Tibial nerve (tissue), 4 donors: ENCODE results near the gene LDB3.

Experiments
- CTCF ChIP-seq, 5 experiments: fragments of 200-600 bp in 3 of 5; fragments of 450-650 bp in 2 of 5; sonication (generic) in 3 of 5; IDR thresholded peaks; one replicate each; pipeline ENCODE4 v1.5.1; 2016 to 2019; ENCODE audit warnings: antibody characterized with exemption in 5 of 5, mild to moderate bottlenecking in 3 of 5, moderate library complexity in 2 of 5
- EP300 ChIP-seq, 2 donors: sonication (generic); formaldehyde crosslinking; IDR thresholded peaks; one replicate each; pipeline ENCODE4 v1.6.1; 2017; ENCODE audit warnings: antibody characterized with exemption in 2 of 2, mild to moderate bottlenecking in 1 of 2
- POLR2A ChIP-seq, 2 donors: fragments of 450-650 bp; IDR thresholded peaks; one replicate each; pipeline ENCODE4 v1.6.1; 2017; ENCODE audit warnings: antibody characterized with exemption in 2 of 2, mild to moderate bottlenecking in 2 of 2, moderate library complexity in 2 of 2

DNA sequence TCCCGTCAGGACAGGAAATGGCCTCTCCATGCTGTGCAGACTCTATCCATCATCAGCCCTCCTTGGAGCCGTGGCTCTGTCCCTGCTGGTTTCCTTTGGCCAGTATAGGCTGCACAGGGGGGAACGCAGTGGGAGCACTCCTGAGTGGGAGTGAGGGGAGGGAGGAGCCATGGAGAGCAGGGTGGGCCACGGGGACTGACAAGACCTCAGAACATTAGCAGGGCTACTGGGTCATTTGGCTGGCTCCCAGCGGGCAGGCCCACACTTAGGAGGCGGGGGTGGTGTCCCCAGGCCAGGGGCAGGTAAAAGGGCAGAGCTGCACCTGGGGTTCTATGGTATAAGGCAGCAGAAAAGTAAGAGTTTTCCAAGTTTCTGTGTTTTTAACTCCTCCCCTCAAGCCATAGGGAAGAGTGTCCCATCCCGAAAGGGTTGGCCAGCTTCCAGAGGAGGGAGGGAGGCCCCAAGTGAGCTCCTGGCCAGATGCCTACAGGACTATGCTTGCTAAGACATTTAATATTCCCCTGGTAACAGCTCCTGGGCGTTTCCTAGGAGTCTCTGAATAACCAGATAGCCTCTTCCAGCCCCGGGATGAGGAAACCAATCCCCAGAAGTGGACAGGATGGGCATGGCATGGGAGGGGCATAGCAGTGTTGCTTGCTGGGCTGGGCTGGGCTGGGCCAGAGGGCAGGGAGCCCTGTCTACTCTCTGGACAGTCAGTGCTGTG lies 19.4 kb upstream of the LDB3 start:
- TF ChIP-seq CTCF (IDR thresholded peaks at IDR 0.05) (no peak), POLR2A (IDR thresholded peaks at IDR 0.05) (no peak), EP300 (IDR thresholded peaks at IDR 0.05) (no peak)
